ENCODE results near the gene KNSTRN.

Gene KNSTRN, protein sequence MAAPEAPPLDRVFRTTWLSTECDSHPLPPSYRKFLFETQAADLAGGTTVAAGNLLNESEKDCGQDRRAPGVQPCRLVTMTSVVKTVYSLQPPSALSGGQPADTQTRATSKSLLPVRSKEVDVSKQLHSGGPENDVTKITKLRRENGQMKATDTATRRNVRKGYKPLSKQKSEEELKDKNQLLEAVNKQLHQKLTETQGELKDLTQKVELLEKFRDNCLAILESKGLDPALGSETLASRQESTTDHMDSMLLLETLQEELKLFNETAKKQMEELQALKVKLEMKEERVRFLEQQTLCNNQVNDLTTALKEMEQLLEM

DNA sequence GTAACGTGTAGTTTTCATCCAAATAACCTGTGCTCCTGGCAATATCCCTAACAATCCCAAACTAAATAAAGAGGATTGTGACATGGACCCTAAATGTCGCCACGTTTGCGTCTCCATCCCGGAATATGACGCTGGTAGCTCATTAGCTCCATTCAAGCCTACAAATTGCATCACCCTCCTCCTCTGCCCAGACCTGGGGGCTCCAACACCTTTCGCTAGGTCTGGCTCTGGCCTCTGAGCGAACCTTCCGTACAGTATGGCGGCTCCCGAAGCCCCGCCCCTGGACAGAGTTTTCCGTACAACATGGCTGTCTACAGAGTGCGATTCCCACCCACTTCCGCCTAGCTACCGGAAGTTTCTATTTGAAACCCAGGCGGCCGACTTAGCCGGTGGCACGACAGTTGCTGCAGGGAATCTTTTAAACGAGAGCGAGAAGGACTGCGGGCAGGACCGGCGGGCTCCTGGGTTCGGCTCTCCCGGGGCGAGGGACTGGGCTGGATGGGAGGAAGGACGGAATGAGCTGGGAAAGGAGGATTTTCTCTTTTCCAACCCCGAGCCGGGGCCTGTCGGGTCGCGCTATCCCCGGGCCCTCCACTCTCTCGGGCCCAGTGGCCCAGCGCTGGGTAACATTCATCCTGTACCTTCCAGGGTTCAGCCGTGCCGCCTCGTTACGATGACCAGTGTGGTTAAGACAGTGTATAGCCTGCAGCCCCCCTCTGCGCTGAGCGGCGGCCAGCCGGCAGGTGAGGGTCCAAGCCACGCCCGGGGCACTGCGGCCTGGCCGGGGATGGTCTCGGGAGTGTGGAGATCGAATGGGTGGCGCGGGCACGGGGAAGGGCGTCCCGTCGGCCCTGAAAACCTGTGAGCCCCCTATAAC, at the start of gene KNSTRN:
TSS of gene KNSTRN (plus strand) at position 142 of the 877 bp plus-strand sequence. CDS start at position 257, 115 bp downstream.
- peak; percentile 90 for DNase-seq (ENCODE audit: low read depth)

DNA sequence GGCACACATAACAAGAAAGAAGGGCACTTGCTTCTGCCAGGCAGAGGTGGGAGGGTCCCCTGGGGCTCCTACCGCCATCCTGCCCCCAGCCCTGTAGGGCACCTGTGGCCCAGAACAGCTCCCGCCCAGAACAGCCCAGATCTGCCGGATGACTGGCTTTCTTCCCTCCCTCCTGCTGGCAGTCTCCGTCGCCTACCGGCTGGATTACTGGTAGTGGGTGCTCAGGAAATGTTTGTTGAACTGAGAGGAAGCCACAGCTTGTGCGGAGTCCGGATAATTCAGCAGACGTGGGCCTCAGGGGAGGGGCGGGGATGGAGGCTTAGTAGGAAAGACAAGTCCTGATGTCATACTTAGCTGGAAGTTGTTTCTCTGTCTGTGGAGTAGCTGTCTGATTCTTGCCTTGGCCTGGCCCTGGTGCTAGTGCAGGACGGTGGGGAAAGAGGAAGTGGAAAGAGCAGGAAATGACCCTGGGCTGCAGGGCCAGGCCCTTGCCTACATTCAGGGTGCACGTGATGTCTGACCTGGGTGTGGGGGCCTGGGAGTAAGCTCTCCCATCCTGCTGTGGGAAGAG, 48.5 kb upstream of the KNSTRN start:
- DNase-seq (ENCODE audit: low read depth) = peak; percentile 60

GRCh38 chr15:40334541-40334940, 48.0 kb upstream of the KNSTRN start:
- DNase-seq (ENCODE audit: low read depth) = no peak

DNA sequence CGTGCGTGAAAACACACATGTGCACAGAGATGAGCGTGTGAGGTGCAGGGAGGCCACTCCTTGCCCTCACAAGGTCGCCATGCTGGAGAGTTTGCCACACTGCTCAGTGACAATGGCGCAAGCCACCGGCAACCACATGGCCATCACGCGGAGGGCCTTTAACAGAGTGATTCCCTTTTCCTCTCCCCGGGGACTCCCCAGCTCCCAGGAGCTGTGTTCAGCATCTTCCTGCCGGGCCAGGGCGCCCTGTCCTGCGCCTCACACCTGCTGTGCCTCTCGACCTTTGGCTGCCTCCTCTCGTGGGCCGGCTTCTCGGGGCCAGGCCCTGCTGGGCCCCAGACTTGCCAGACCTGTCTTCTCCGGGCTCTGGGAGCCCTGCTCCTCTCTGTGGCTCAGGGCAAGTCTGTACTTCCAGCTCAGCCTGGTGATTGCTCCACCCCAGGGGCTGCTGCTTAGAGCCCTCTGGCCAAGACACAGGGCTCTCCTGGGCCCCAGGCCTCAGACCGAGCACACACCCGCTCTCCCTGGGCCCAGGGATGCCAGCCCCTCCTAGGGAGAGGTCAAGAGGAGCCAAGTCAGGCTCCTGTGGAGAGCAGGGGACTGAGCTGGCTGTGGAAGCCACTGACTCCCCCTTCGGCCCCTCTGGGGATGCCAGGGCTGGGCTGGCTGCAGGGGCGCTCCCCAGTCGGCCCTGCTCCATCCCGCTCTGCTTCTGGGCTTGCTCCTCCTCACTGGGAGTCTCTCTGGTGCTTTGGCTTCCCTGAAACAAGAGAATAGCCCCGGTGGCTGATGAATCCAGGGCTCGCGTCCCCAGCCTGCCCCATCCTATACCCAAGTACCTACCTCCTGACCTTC, 47.4 kb upstream of the KNSTRN start:
- no peak for DNase-seq (ENCODE audit: low read depth)

GRCh38 chr15:40335938-40336743, 46.4 kb upstream of the KNSTRN start:
- no peak for DNase-seq (ENCODE audit: low read depth)

GRCh38 chr15:40336744-40337122, 45.8 kb upstream of the KNSTRN start:
- no peak for DNase-seq (ENCODE audit: low read depth)

DNA sequence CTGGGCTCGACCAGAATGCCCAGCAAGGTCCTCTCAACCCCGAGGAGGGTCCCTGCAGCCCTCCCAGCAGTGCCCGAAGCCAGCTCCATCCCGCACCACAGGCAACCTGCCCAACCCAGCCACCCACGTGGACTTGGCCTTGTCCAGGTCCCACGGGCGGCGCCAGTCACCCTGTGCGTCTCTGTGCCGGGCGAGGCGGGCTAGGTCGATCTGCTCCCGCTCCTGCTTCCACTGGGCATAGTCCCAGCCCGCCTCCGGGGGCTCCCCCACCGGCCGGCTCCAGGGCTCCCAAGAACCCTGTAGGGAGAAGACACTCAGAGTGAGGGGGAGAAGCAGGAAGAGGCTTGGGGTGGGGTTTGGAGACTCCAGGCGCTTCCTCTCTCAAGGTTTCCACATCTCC, 44.9 kb upstream of the KNSTRN start:
- no peak for DNase-seq (ENCODE audit: low read depth)

DNA sequence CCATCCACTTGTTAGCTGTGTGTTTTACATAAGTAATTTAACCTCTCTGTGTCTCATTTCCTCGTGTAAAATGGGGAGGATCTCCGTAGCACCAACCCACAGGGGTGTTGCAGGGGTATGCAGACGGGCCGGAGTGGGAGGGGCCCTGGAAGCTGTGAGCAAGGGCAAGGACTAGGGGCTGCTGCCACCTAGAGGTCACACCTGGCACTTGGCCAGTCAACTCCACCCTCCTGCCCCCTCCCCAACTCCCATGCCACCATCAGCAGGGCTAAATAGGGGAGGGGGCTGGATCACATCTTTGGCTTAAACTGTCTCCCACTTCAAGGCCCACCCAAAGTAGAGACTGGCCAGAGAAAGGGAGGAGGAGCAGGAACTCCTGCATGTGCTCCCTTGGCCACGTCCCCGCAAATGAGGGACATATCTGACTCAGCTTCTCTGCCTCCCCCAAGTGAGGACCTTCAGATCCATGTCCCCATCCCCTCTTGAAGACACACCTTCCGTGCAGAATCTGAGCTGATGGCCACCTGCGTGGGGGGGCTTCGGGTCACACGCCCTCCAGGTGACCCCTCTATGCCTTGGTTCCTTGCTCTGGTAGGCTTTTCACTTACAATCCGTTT, 44.4 kb upstream of the KNSTRN start:
- no peak for DNase-seq (ENCODE audit: low read depth)

GRCh38 chr15:40338921-40339620, 43.5 kb upstream of the KNSTRN start:
- DNase-seq (ENCODE audit: low read depth) = no peak

- DNase-seq (ENCODE audit: low read depth) = no peak
Measured at GRCh38 chr15:40339621-40339945, 42.9 kb upstream of the KNSTRN start.

- peak; percentile 56 for DNase-seq (ENCODE audit: low read depth)
Measured at GRCh38 chr15:40340038-40340739, 42.3 kb upstream of the KNSTRN start.

DNA sequence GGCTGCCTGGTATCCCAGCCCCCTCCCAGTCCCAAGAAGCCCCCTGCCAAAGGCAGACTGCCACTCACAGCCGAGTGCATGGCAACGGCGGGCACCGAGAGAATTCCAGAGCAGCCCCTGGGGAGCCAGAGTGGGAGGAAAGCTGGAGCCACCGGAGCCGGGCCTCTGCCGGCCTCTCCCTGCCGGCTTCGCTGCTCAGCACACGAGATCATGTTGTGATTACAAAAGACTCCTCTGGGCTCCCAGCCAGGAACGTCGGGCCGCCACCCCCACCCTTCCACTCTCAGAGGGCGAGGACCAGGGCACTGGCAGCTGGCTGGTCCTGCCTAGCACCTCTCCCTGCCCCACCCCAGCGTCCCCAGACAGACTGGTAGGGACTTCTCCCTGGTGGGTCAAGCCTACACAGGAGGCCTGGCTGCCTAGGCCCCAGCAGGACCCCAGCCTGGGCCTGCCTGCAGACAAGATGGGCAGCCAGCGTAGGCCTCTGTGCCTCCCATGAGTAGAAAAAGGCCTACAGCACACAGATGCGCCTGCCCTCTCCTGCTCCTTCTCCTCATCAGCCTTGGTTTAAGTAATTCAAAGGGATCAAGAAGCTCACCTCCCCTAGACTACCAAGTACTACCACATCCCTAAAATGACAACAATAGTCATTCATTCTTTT, 41.7 kb upstream of the KNSTRN start, which contains the start of gene CCDC9B:
TSS of gene CCDC9B (minus strand) at position 200 of the 661 bp plus-strand sequence. CDS start at position 80, 120 bp downstream.
- peak; percentile 82 for DNase-seq (ENCODE audit: low read depth)

DNA sequence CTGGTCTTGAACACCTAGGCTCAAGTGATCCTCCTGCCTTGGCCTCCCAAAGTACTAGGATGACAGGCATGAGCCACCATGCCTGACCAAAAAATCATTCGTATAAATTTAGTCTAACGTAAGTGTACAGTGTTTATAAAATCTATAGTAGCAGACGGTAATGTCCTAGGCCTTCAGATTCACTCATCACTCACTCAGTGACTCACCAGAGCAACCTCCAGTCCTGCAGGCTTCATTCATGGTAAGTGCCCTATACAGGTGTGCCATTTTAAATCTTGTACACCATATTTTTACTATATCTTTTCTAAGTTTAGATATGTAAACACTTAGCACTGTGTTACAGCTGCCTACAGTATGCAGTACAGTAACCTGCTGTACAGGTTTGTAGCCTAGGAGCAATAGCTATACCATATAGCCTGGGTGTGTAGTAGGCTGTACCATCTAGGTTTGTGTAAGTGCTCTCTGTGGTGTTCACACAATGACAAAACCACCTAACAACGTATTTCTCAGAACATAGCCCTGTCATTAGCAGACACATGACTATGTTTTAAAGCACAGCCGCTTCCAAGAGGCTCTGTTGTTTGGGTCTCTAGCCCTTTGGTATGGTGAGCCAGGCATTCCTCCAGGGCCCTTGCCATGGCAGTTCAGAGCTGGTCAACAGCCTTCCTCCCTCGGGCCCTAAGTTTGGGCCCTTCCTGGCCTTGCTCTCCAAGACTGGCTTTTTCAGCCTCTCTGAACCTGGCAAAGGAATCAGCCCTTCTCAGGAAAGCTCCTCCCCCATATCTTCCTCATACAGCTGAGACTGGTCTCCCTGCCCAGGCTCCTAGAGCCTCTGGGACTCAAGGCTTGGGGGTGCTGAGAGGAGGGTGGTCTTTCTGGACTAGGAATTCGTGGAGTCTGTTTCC, 39.9 kb upstream of the KNSTRN start:
- no peak for DNase-seq (ENCODE audit: low read depth)

- peak; percentile 63 for DNase-seq (ENCODE audit: low read depth)
Measured at GRCh38 chr15:40343512-40343911, 39.0 kb upstream of the KNSTRN start.

DNA sequence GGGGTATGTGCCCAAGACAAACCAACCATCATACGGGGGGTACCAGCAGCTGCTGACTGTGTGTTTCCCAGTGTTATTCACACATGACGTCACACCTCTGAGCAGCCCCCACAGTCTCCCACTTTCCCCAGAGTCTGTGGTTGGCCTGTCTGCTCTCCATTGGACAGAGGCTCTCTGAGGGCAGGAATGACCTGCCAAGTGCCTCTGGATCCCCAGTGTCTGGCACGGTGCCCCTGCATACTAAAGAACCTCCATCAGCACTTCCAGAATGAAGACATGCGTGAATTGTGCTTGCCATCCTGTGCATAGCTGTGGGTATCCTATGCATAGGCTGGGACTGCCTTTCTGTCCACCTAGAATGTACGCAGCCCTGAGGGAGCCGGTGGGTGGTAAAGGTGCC, 38.3 kb upstream of the KNSTRN start:
- no peak for DNase-seq (ENCODE audit: low read depth)

- DNase-seq (ENCODE audit: low read depth) = no peak
Measured at GRCh38 chr15:40344631-40345120, 37.8 kb upstream of the KNSTRN start.

- no peak for DNase-seq (ENCODE audit: low read depth)
Measured at GRCh38 chr15:40345225-40345866, 37.2 kb upstream of the KNSTRN start.

Data from stromal cell of bone marrow (primary cell).